ENCODE data around the gene ALLC. TPM values are rescaled to one million over a fixed set of nuclear protein-coding genes. Genes with fewer than 3 reads are reported as not detected.
"Not testable (repeated sequence)": the region's sequence is repeated elsewhere in the genome, so short reads cannot be mapped to it uniquely, and the experiment has no call there.

Gene ALLC
- total RNA-seq, 1 donor, result not detected

DNA sequence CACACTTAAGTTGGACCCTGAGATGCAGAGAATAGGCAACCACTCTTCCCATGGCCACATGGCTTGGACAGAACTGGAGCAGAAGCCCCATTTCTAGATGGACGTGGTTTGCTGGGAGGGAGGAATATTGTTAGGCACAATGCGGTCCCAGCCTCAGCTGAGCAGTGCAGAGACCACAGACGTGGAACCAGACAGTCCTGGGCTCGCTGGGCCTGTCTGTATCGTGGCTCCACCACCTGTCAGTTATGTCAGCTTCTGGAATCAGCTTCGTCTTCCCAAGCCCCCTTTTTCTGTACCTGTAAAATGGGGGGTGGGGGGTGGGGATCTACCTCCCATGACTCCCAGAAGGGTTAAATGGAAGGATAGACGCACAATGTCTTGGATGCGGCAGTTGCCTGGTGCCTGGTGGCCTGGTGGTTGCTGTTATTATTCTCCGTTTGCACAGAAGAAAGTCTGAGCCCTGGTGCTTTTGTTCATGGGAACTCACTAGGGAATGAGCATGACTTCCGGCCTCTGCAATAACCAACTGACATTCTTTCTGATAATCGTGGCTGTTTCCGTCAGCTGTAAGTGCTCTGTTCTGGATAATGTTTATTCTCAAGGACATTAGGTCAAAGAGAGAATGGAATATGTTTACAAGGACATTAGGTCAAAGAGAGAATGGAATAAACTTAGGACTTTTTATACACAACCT lies 31.7 kb upstream of the ALLC start:
- DNase-seq (ENCODE audit: low read depth in 2 of 3, low spot score in 2 of 3), result no peak

DNA sequence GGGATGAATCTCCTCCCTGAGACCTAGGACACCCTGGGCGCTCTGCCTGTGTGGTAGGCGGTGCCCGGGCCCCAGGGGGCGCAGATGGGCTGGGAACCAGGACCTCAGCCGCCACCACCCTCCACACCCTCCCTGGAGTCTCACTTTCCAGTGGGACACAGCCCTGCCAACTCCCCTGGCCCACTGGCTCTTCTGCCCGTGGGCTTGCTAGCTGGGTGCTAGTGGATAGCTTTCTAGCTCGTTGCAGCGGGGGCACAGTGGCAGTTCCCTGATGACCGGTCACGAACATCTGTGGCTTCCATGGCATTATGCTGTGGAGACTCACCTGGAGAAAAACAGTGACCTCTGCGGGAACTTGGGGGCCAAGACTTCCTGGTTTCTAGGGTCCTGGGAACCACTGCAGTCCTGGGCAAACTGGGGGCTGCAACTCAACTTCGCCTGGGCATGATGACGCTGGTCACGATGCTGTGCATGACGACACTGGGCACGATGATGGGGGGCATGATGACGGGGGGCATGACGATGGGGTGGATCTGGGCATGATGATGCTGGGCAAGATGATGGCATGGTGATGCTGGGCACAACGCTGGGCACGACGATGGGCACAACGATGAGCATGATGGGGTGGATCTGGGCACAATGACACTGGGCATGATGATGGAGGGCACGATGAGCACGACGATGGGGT lies 31.0 kb upstream of the ALLC start:
- no peak for DNase-seq (ENCODE audit: low read depth in 2 of 3, low spot score in 2 of 3)

DNA sequence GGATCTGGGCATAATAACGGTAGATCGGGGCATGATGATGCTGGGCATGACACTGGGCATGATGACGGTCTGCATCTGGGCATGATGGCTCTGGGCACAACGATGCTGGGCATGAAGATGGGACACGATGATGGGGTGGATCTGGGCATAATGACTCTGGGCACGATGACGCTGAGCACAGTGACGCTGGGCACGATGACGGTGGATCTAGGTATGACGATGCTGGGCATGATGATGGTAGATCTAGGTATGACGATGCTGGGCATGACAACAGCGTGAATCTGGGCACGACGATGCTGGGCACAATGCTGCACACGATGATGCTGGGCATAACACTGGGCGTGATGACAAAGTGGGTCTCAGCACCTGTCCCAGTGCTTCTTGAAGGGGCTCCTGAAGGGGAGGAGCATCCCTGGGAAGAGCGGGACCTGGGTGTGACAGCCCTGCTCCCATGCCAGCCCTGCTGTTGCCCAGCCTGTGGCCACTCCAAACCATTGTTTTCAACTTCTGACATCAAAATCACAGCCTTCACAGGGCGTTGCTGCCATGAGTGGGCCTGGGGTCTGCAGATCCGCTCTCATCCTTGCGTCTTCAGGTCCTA lies 30.4 kb upstream of the ALLC start:
- DNase-seq (ENCODE audit: low read depth in 2 of 3, low spot score in 2 of 3), result no peak

DNA sequence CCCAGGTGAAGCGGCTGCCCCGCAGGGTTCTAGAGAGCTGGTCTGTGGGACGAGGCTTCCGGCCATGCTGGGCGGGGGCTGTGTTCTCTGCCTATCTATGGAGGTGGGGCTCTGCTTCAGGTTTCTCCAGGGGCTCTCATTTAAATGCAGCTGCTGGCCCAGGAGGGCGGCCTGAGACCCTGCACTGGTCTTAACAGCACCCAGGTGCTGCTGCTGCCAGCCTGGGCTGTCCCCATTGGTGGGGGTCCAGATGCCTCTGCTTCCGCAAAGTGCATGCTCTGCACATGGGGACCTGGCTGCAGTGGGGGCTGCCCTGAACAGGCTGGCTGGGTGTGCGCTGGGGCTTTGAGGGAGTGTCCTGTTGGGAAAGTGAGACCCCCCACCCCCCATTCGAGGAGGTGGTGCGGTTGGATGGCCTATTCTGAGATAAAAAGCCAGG lies 29.7 kb upstream of the ALLC start:
- no peak for DNase-seq (ENCODE audit: low read depth in 2 of 3, low spot score in 2 of 3)

DNA sequence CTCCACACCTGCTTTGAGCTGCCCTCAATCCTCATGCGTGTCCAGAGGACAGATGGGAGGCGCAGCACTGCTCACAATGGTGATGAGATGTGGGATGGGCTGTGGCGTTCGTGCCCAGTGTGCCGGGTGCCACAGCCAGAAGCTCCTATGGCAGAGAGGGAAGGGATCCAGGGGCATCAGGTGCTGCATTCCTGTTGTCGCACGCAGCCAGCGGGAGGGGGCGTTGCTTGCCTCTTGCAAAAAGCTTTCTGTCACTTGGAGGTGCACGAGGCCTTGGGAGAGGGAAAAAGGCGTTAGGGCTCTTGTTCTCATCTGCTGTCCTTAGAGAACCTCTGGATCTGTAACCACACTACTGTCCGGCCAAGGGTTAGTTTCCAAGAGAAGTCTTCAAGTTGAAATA lies 29.2 kb upstream of the ALLC start:
- DNase-seq (ENCODE audit: low read depth in 2 of 3, low spot score in 2 of 3), result no peak

DNA sequence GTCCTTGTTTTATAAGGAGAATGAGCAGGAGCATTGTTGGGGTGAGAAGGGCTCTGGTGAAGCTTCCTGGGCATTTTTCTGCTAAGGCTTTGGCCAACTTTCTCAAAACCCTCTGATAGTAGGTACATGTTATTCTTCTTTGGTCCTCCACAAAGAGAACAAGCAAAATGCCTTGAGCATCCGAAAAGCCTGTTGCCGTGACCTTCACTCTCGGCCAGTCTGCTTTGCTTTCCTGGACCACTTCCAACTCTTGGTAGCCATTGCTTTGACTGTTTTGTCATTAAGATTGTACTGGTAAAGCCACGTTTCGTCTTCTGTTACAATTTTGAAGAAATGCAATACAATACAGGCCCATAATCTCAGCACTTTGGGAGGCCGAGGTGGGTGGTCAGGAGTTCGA lies 27.4 kb upstream of the ALLC start:
- DNase-seq (ENCODE audit: low read depth in 2 of 3, low spot score in 2 of 3), result no peak

DNA sequence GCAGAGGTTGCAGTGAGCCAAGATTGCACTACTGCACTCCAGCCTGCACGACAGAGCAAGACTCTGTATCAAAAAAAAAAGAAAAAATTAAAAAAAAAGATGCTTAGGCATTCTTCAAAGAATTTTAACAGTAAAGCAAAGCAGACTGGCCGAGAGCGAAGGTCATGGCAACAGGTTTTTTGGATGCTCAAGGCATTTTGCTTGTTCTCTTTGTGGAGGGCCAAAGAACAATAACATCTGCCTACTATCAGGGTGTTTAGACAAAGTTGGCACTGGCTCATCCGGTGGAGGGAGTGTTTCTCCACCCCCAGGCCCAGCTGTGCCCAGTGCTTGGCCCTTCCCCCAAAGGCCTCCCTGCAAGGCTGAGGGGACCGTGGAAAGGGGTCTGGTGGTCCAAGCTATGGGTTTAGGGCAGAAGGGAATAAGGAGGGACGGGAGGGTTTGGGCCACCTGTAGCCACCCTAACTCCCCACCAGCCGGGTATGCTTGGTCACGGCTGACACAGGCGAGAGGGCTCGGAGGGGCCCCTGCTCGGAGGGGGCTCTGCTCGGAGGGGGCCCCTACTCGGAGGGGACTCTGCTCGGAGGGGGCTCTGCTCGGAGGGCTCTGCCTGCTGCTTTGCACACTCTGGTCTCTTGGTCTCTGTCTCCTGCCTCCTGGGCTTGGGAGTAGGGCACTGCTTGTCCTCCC lies 26.7 kb upstream of the ALLC start:
- no peak for DNase-seq (ENCODE audit: low read depth in 2 of 3, low spot score in 2 of 3)

DNA sequence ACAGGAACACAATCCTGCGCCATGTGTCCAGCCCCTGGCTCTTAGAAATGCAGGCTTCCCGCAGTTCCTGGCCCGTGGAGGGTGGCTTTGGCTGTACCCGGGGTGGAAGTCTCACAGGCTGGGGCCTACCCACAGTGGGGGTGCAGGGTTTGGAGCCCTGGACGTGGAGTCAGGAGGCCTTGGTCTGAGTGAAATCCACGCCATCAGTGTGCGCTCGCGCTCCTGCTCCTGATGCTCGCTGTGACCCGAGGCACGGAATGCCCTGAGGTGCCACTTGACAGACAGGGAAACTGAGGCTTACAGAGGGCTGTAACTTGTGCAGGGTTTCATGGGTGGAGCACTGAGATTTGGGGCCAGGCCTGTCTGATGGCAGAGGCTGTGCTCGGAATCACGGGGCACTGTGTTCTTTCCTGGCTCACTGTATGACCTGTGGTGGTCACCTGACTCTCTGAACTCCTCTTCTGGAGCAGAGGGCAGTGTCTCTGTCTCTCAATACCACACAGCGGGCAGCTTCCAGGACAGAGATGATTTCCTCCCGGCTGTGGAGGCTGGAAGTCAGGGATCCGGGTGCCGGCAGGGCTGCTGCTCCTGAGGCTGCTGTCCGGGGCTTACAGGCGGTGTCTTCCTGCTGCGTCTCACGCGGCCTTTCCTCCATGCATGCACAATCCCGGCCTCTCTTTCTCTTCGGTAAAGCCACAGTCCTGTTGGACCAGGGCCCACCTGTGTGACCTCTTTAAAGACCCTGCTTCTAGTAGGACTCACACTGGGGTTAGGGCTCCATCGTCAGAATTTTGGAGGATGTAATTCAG lies 25.9 kb upstream of the ALLC start:
- DNase-seq (ENCODE audit: low read depth in 2 of 3, low spot score in 2 of 3), result no peak

DNA sequence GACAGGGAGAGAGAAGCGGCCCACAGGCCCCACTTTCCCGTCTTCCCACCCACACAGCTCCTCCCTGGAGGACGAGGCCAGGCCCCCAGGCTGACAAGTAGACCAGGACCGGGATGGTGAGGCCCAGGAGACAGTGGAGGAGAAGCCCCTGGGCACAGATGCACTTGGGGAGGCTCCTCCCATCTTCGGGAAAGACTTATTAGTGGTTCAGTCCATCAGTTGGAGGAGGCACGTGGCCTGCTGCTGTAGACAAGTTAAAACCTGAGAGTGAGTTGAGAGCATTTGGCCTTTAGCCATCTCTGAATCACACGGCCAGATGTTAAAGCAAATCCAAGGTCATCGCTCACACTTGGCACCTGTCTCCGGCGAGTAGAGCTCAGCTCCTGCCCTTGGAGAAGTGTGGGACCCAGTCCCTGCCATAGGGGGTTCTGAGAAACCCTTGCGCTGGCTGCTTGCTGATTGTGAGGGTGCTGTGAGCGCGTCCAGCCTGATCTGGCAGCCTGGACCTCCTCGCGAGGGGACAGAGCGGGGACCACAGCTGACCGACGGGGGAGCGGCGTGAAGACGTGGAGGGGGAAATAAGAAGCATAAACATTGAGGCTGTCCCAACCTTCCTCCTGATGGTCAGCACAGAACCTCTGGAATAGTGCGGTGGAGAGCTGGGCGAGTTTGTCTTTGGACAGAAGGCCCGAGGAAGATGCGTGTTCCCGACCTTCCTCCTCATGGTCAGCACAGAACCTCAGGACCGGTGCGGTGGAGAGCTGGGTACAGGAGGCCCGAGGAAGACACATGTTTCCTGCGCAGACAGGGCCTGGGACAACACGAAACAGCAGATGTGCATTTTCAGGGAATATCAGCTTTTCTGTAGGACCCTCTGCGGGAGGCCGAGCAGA lies 24.7 kb upstream of the ALLC start:
- DNase-seq (ENCODE audit: low read depth in 2 of 3, low spot score in 2 of 3), result no peak

DNA sequence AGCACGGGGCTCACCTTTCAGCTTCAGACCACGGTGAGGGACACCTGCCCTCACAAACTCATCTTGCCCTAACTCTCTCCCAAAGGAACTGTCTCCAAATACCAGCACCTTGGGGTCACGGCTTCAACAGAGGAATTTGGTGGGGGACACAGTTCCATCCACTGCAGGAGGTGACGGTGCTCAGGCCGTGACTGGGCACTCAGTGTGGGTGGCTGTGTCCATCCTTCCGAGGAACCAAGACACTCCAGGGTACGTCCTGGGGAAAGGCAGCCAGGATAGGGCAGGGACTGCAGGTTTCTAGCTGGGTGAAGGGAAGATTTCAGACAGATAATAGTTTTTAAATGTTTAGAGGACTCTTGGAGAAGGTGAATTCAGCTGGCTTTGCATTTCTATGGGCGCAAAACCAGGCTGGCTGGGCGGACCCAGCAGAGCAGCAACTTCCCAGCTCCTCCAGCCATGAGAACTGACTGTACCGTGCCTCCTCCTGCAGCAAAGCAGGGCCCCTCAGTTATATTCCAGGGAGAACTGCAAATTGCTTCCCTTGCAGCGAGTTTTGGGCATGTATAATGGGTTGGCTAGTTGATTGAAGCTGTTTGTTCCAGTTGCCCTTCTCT lies 23.9 kb upstream of the ALLC start:
- DNase-seq (ENCODE audit: low read depth in 2 of 3, low spot score in 2 of 3), result no peak

DNA sequence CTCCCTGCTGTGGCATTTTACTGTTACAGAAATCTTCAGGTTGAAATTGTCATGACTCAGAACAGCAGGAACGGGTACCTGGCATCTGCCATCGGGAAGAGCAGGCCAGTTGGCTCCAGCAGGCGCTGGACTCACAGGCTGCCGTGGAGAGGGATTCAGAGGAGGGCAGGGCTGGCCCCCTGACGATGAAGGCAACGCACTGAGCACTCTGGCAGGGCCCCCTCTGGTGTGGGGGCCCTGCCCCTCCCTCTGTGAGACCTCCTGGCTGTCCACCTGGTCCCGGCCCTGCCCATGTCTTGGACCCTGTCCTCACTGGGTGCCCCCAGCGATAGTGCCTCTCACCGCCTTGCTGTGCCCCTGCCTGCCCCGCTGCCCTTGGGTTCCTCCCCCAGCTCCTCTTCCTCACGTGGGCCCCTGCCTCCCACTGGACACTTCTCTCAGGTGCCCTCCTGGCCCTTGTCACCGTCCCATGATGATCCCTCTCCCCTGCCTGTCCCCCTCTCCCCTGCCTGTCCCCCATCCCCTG lies 23.3 kb upstream of the ALLC start:
- DNase-seq (ENCODE audit: low read depth in 2 of 3, low spot score in 2 of 3), result no peak

DNA sequence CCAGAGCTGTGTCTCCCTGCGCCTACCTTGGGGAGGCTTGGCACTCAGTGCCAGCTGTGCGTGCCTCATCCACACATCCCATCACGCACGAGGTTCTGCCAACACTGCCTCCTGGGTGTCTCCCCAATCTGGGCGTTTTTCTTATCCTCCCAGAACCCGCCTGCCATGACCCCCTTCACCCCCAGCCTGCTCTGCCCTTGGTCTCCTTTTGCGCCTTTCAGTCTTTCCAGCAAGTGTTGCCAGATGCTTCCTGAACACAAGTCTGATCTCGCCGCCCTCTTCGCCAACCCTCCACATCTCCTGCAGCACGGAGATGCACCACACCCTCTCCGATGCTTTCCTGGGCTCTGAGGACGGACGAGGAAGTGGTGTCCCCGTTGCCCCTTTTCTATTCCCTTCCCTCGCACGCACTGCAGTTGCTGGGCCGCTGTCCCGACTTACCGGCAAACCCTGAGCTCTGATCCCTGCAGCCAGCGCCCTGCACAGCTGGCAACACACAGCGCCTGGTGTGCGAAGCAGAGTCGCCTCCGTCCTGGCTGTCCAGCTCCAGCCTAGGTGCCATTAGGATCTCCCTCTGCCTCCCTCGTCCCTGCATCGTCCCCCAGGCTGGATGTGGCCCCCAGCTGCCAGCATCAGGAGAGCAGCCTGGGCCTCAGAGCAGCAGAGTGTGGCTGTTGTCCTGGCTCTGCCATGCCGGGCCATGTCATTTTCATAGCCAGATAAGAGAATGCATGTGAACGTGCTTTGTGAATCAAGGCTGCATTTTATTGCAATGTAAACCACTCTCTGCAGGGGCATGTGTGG lies 22.6 kb upstream of the ALLC start:
- DNase-seq (ENCODE audit: low read depth in 2 of 3, low spot score in 2 of 3), result no peak

DNA sequence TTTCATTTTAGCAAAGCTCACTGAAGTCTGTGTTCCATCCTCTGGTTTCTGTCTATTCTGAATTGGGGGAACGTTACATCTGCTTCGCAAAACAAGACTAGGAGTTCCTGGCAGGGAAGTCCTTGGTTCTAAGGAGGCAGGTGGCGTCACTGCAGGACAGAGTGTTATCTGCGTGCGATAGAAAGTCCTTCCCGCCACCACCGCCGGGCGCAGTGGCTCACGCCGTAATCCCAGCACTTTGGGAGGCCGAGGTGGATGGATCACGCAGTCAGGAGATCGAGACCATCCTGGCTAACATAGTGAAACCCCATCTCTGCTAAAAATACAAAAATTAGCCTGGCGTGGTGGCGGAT lies 22.0 kb upstream of the ALLC start:
- DNase-seq (ENCODE audit: low read depth in 2 of 3, low spot score in 2 of 3), result not testable (repeated sequence)

DNA sequence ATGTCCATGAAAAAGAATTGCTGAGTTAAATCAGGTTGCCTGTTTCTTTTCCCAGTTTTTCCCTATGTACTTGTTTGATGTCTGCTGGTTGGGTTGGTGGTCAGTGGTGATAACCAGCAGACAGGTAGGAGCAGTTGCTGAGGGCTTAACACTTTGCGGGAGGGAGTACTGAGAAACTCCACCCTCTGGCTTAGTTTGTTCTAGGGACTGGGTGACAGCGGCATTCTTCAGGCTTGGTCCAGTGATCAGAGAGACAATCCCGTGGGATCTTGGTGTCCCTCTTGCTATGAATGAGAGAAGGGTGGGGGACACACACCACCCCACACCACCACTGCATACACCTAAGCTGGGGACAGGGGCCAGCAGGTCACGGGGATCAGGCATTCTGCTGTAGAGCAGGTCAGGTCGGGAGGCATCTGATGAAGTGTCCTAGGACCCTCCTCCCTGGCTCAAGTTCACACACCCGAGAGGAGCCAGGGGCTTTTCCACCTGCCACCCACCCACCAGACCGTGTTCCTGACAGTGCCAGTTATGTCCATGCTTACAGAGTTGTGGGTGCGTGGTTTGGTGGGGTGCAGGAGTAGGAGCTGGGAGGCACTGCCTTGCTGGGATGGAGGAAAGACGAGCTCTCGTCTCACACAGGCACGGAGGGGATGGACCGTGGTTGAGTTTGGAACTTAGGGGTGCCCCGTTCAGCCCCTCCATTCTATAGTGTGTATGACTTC lies 21.3 kb upstream of the ALLC start:
- DNase-seq (ENCODE audit: low read depth in 2 of 3, low spot score in 2 of 3), result no peak

DNA sequence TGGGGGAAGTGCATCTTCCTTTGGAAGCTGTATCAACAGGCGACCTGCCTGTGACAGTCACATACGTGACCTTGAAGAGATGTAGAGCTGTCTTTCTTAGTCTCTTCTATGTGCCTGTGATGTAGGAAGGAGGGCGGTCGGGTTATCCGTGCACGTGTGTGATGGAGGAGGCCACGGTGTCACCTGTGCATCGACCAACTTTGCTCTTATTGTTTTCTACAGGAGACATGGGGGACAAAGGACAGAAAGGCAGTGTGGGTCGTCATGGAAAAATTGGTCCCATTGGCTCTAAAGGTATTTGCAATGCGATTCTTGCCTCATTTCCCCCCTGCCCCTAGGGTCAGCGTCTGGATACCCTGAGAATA lies 20.7 kb upstream of the ALLC start:
- DNase-seq (ENCODE audit: low read depth in 2 of 3, low spot score in 2 of 3), result no peak

DNA sequence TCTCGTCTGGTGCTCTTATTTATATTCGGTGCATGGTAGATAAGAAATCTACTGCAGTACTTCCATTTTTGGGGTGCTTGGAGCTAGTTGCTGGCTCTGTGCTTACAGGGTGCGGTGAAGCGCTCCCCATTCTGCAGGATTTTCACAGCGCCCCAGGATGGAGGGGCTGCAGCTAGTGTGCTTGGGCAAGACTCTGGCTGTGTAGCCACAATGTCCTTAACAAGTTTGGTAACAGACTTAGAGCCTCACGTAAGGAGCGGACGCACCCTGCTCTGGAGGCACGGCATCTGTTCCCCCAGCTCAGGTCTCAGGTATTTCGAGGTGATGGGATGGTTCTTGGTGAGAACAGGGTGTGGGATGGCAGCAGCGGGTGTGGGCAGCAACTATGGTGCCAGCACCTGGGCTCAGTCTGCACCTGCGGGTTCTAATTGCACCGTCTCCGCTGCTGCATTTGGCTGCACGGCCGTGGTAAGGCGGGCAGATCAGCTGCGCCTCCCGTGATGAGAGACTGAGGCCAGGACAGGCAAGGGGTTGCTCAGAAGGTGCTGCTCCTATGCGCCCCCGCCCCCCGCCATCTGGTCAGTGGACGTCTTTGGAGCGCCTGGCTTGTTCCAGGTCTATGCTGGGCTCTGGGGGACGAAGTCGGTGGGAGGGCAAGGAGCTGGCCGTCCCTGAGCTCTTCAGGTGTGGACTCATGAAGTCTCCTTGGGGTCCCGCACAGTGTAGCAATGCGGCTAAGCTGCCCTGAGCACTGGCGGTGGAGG lies 20.1 kb upstream of the ALLC start:
- DNase-seq (ENCODE audit: low read depth in 2 of 3, low spot score in 2 of 3), result no peak

DNA sequence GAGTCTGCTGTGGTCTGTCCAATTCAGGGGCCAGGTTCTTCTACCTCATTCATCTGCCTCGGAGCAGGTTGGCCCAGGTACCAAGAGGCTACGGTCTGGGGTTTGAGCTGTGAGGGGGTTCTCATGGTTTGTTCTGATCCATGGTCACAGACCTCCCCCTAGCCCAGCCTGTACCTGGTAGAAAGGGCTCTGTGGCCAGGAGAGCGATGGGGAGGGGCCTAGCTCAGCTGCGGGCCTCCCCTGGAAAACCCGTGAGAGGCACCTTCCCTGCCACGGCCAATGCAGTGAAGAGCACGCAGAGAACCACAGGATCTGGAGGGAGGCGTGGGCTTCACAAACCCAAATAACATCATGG lies 19.6 kb upstream of the ALLC start:
- DNase-seq (ENCODE audit: low read depth in 2 of 3, low spot score in 2 of 3), result no peak

All from hematopoietic multipotent progenitor cell (in vitro differentiated cells).